Measurements from ENCODE around the gene GLYR1. TPM values are rescaled to one million over a fixed set of nuclear protein-coding genes. Genes with fewer than 3 reads are reported as not detected.

Gene GLYR1
- total RNA-seq, 1 experiment from 2014 or later, result 135 TPM

- POLR2A ChIA-PET (ENCODE audit: unreplicated experiment), result interaction anchor here (0.6 to 0.7 kb wide), 3 partner anchors 110 to 250 kb away, joined by 3 to 7 read pairs (median 4); partner anchors contain the start of gene SEC14L5
- H3K36me3 ChIP-seq (ENCODE audit: low read depth), result peaks cover 15% of the 10 kb centered on the region
- H3K4me3 ChIP-seq, result peak overlapping the region; percentile 94
- peaks cover 43% of the 10 kb centered on the region for H3F3A ChIP-seq (ENCODE audit: insufficient read depth, low read depth)
- H3K9me2 ChIP-seq (ENCODE audit: insufficient read depth), result no peaks in the 10 kb centered on the region
- H3K27ac ChIP-seq, result 0 out of 2 replicates have a peak overlapping the region, but pooled peaks have one; percentile 16
- BruUV-seq (replicated peaks), result TSS peak; percentile 48
- H4K20me1 ChIP-seq (ENCODE audit: insufficient read depth), result peaks cover 30% of the 10 kb centered on the region
- peak; percentile 48 to 71 for DNase-seq
- peaks cover 86% of the 10 kb centered on the region for H3K79me2 ChIP-seq (ENCODE audit: low read depth)
- H2AFZ ChIP-seq, result peak overlapping the region; percentile 74
- H3K9me3 ChIP-seq (ENCODE audit: insufficient read depth, low read depth), result no peaks in the 10 kb centered on the region
- H3K4me1 ChIP-seq (replicated peaks; ENCODE audit: insufficient read depth), result peaks cover 54% of the 10 kb centered on the region
- intact Hi-C loops (cut with micrococcal nuclease; ENCODE audit: unreplicated experiment), result loop anchor here (1.0 to 2.0 kb wide), 3 partner anchors 35 to 108 kb away; no protein-coding TSS in a partner anchor
- H3K27me3 ChIP-seq (ENCODE audit: insufficient read depth, low read depth), result no peaks in the 10 kb centered on the region
- H3K4me2 ChIP-seq, result peak overlapping the region; percentile 85
- TF ChIP-seq EZH2 (IDR thresholded peaks at IDR 0.05; ENCODE audit: low read depth), result no peak
- TF ChIP-seq, protein P1, sequence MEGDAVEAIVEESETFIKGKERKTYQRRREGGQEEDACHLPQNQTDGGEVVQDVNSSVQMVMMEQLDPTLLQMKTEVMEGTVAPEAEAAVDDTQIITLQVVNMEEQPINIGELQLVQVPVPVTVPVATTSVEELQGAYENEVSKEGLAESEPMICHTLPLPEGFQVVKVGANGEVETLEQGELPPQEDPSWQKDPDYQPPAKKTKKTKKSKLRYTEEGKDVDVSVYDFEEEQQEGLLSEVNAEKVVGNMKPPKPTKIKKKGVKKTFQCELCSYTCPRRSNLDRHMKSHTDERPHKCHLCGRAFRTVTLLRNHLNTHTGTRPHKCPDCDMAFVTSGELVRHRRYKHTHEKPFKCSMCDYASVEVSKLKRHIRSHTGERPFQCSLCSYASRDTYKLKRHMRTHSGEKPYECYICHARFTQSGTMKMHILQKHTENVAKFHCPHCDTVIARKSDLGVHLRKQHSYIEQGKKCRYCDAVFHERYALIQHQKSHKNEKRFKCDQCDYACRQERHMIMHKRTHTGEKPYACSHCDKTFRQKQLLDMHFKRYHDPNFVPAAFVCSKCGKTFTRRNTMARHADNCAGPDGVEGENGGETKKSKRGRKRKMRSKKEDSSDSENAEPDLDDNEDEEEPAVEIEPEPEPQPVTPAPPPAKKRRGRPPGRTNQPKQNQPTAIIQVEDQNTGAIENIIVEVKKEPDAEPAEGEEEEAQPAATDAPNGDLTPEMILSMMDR (conservative IDR thresholded peaks at IDR 0.05), result no peak
- CTCF ChIA-PET, result no interaction called here
Observed at GRCh38 chr16:4847774-4848587, 893 bp upstream of the GLYR1 start.

GRCh38 chr16:4846503-4846900, 586 bp downstream of the GLYR1 start:
- intact Hi-C loops (cut with micrococcal nuclease; ENCODE audit: unreplicated experiment), result loop anchor here (2.0 kb wide), 1 partner anchor 36 kb away; no protein-coding TSS in a partner anchor
- ChIA-PET CTCF (no interaction called here), POLR2A (ENCODE audit: unreplicated experiment) (interaction anchor here (0.6 to 0.7 kb wide), 2 partner anchors 185 to 251 kb away, joined by 3 to 6 read pairs; partner anchors contain the start of gene EEF2KMT)
- TF ChIP-seq, protein P1 (conservative IDR thresholded peaks at IDR 0.05), result no peak
- no peak for TF ChIP-seq EZH2 (IDR thresholded peaks at IDR 0.05; ENCODE audit: low read depth)
- peak; percentile 44 to 67 for DNase-seq
- peaks cover 41% of the 10 kb centered on the region for H3K4me1 ChIP-seq (replicated peaks; ENCODE audit: insufficient read depth)
- no peaks in the 10 kb centered on the region for H3K9me2 ChIP-seq (ENCODE audit: insufficient read depth)
- peaks cover 26% of the 10 kb centered on the region; the same call in 1 of the 2 replicates for H4K20me1 ChIP-seq (ENCODE audit: insufficient read depth)
- peaks cover 50% of the 10 kb centered on the region for H3F3A ChIP-seq (ENCODE audit: insufficient read depth, low read depth)
- peaks cover 80% of the 10 kb centered on the region for H3K79me2 ChIP-seq (ENCODE audit: low read depth)
- 0 out of 2 replicates have a peak overlapping the region, but pooled peaks have one; percentile 7 for H3K27ac ChIP-seq
- peak overlapping the region; percentile 93 for H3K4me2 ChIP-seq
- peak overlapping the region; percentile 94 for H3K4me3 ChIP-seq
- BruUV-seq (replicated peaks), result no TSS peak
- H3K36me3 ChIP-seq (ENCODE audit: low read depth), result peaks cover 27% of the 10 kb centered on the region
- no peaks in the 10 kb centered on the region for H3K9me3 ChIP-seq (ENCODE audit: insufficient read depth, low read depth)
- no peaks in the 10 kb centered on the region for H3K27me3 ChIP-seq (ENCODE audit: insufficient read depth, low read depth)
- peak overlapping the region; percentile 73; the same call in 1 of the 2 replicates for H2AFZ ChIP-seq

- ChIA-PET POLR2A (ENCODE audit: unreplicated experiment) (no interaction called here), CTCF (no interaction called here)
- Histone ChIP-seq H3K27ac (no peak overlapping the region), H3K4me3 (no peak overlapping the region), H4K20me1 (ENCODE audit: insufficient read depth) (peaks cover 13% of the 10 kb centered on the region; the same call in 1 of the 2 replicates), H3K9me3 (ENCODE audit: insufficient read depth, low read depth) (no peaks in the 10 kb centered on the region), H3K4me1 (replicated peaks; ENCODE audit: insufficient read depth) (peaks cover 8% of the 10 kb centered on the region), H3K79me2 (ENCODE audit: low read depth) (peaks cover 30% of the 10 kb centered on the region), H3F3A (ENCODE audit: insufficient read depth, low read depth) (peaks cover 40% of the 10 kb centered on the region; the same call in 1 of the 2 replicates), H3K36me3 (ENCODE audit: low read depth) (peaks cover 46% of the 10 kb centered on the region), H2AFZ (no peak overlapping the region), H3K4me2 (no peak overlapping the region), H3K9me2 (ENCODE audit: insufficient read depth) (no peaks in the 10 kb centered on the region), H3K27me3 (ENCODE audit: insufficient read depth, low read depth) (no peaks in the 10 kb centered on the region)
- TF ChIP-seq, protein P1 (conservative IDR thresholded peaks at IDR 0.05), result no peak
- TF ChIP-seq EZH2 (IDR thresholded peaks at IDR 0.05; ENCODE audit: low read depth), result no peak
- BruUV-seq (replicated peaks), result no TSS peak
- no peak for DNase-seq
- intact Hi-C loops (cut with micrococcal nuclease; ENCODE audit: unreplicated experiment), result no loop called here
Observed at GRCh38 chr16:4840984-4841383, 6.1 kb downstream of the GLYR1 start.
